ENCODE measurements around the gene LRIG1.

LRIG1 gene

DNA sequence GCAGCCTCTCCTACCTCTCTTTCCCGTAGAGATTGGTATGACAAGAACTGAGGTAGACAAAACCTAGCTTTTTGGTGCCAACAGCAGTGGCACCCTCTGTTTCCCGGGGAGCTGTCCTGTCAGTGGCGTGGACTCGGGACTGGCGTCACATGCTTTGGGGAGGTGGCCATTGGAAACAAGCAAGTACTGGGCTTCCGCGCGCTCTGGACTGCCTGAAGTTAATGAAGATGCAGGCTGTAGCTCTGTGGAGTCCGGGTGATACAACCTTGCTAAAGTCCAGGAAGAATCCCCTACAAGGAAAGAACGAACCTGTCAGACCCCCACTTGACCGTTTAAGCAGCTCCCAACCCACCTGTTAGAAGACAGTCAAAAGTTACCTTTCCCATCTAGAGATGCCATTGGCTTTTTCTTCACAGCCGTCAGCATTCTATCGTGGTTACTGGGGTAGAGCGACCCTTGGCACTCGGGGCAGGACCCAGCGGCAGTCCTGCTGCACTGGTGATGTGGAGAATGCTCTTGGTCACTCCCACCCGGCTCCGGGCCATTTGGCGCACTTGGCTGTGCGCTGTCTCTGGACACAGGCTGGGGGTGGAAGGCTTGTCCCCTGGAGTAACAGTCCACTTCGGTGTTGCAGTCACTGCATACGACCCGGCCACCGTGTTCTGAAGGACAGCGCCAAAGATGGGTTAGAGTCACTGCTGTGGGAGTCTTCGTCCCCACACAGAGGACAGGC, 120.5 kb downstream of the LRIG1 start:
- no peak for FAIRE-seq

DNA sequence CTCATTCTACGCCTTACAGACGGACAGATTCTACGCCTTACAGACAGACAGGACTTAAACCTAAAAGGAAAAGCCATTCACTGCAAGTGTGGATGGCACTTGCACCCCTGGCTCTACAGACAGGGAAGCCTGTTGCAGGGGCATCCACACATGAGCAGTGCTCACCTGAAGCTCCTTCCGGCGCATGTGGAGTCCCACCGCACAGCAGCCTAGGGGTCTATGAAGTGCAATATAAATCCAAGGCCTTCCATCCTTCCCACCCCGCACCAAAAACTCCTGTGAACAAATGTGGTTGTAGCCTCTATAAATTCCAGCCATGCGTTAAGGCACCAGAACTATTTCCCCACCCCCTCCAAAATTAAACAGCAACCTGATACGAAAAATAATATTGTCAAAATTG, 121.3 kb downstream of the LRIG1 start:
- FAIRE-seq, result no peak

DNA sequence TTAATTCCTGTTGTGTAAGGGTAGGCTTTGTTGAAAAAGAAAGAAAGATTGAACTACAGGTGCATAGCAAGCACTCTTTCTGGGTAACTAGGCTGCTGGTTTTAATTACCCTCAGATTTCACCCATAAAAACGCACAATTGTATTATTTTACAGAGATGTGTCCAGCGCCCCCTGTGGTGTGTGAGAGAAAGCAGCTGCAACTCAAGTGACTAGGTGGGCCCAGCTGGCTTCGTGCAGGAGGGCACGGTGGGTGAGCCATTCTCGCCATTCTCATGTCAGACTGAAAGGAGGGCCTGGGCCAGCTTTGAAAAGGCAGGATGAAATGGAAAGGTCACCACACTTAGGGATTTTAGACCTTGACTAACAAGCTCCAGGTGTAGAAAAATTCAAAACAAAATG, 122.6 kb downstream of the LRIG1 start:
- no peak for FAIRE-seq

DNA sequence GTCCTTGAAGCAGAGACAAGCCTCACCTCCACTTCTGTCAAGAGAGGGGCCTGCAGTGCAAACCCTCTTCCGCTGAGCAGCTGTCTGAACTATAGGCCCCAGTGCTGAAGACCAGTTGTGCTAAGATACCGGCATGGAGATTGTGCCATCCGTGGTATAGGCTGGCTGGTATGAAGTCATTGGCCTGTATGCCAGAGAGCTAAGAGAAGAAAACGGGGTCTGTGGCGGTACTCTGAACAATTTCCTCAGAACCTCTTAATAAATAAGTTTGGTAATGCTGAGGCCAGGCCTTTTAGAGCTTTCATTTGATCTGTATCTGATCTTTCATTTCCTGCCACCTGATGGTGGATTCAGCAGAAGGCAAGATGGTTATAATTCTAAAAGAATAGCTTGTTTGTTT, 123.0 kb downstream of the LRIG1 start:
- no peak for FAIRE-seq

DNA sequence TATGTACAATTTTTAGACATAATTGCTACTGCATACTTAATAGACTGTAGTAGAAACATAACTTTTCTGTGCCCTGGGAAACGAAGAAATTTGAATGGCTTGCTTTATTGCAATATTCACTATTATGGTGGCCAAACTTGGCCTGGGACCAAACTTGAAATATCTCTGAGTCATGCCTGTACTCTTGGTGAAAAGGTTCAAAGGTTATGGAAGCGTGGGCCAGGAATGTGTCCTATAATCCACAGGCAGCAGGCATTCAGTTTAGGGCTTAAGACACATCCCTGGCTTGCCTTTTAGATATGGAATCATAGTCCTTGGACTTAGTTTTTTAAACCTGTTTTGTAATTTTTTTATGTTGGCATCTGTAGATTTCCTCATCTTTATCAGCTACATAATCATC, 124.3 kb downstream of the LRIG1 start:
- FAIRE-seq, result no peak

DNA sequence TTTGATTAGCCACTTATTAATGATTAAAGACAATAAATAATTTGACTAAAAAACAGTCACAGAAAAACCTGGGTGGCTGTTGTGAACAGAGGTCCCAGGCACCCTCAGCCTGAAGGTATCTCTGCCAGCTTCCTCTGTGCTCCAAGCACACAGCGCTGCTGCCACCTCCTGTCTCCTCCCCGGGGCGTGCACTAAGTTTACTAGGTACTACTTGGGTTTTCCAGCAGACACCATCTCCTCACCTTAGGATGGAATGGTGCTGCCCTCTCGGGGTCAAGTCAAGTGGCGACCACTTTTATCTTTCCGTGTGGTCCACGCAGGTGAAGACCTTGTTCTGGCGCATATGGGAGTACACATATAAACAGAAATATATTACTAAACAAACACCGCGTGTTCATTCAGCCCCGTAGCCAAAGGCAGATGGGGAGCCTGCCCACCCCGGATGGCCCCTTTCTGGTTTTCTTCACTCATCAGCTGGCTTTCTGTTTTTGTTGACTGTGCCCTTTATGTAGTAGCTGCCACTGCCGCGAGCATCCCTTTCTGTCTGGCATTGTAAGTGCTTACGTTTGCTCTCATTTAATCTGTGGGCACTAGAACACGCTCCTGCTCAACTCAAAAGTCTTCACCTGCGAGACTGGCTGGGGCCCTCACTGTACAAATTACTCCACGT, 128.0 kb downstream of the LRIG1 start:
- no peak for FAIRE-seq

DNA sequence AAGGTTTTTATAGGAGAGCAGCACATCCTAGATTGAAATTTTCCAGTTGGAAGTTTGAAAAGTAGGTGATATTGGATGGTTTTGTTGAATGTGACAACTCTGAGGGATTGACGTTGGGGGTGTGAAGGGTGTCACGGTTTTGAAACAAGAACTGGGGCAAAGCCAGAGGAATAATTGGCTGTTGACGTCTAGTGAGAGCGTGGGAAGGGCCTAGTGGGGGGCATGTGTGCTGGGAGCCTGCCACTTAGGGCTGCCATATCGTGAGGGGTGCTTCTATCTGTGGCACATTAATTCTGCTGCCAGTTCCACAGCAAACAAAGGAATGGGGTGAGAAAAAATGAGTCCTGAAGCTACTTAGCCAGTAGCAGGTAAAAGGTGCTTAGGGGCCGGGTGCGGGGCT, 129.4 kb downstream of the LRIG1 start:
- no peak for FAIRE-seq

DNA sequence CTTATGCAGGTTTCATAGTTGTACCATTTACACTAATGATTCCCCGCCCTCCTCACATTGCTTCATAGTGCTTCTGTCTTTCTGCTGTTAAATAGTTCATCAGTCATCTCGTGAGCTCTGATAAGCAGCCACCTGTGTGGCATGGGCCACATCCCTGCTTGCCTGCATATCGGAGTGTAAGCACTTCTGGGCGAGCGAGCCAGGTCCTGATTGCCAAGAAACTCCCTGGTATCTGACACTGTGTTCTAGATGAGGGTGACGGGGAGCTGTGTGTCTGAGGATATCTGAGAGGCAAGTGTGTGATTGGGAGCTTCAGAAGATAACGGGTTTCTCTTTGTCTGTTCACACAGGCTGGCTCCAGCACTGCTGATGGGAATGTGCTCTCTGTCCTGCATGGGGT, 130.6 kb downstream of the LRIG1 start:
- no peak for FAIRE-seq

DNA sequence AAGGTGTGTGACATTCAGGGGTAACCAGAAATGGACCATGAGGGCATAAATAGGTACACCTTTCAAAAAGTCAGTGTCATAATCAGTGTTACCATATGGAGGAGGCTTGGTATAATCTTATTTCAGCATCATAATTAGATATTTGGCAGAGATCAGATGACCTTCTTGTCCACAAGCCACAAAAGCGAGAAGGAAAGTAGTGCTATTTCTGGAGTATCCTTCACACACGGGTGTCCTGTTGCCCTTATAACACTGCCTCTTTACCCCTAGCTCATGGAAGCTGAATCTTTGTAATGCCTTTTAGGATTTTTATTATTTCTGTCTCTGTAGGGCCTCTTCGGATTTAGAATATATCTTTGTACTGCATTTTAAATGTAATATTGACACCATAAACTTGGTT, 132.8 kb downstream of the LRIG1 start:
- no peak for FAIRE-seq

DNA sequence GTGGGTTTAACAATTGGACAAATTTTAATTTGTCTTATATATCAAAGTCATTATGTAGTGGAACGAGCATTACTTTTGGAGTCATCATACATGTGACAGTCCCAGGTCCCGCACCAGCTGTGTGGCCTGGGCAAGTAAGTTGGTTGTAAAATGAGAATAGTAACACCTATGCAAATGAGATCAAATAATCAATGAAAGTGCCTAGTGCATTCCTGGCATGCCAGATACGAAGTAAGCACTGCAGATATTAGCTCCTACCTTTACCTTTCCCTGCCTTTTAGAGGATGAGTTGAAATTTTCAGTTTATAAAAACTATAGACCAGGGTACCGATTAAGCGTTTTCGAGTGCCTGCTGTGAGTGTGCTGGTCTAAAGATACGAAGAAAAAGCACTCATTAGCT, 134.1 kb downstream of the LRIG1 start:
- FAIRE-seq, result no peak

DNA sequence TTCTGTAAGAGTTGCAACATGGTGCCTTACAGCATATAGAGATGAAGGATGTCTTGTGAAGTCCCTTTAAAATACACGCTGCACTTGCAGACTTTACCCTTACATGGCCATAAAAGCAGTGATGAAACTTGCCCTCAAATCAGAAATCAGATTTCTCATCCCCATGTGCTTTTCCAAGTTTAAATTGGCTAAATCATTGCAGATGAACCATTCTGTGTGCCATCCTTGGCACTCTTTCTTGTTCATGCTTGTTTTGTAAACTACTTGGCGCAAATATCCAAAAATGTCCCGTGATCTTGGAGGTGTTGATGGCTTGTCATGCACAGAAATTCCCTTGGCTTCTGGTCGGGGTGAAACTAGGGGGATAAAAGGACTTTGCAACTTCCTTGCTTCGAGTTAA, 135.7 kb downstream of the LRIG1 start:
- no peak for FAIRE-seq

DNA sequence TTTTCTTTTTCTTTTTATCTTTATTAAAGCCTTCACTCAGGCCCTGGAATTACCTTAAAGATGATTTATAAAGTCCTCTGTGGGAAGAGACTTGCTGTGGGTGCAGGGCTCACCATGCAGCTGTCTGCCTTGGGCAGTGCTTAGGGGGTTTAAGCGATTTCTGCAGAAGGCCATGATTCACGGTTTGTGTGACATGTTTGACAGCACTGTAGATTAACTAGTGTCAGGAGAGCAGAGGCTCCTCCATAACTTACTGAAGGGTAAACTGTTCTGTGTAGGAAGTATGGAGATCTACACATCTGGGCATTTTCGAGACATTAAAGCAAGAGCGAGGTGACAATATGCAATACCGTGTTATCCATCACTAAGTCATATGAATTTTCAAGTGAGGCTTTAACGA, 137.7 kb downstream of the LRIG1 start:
- FAIRE-seq, result no peak

DNA sequence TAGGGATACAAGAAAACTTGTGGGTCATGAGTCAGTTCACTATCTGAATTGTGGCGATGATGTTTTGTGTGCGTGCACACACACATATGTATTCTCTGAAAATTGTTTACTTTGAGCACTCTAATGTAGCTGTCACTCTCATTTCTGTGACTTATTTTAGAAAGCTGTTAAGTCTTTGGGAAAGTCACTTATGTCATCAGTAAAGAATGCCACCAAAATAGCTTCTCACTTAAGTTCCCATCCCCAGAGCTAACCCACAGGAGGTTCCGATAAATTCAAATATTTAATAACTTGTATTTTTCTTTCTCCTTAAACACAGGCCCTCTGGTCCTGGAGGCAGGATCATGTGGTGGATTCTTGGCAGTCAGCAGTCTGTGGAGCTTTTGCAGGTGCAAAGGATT, 138.3 kb downstream of the LRIG1 start:
- FAIRE-seq, result no peak

DNA sequence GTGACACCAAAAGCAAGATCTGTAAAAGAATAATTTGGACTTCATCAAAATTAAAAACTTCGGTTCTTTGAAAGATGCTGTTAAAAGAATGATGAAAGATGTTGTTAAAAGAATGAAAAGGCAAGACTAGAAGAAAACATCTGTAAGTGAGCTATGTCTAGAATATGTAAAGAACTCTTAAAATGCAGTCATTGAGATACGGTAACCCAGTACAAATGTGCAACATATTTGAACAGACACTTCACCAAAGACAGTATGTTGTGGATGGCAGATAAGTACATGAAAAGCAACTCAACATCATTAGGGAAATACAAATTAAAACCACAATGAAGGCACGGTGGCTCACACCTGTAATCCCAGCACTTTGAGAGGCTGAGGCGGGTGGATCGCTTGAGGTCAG, 139.5 kb downstream of the LRIG1 start:
- no peak for FAIRE-seq

DNA sequence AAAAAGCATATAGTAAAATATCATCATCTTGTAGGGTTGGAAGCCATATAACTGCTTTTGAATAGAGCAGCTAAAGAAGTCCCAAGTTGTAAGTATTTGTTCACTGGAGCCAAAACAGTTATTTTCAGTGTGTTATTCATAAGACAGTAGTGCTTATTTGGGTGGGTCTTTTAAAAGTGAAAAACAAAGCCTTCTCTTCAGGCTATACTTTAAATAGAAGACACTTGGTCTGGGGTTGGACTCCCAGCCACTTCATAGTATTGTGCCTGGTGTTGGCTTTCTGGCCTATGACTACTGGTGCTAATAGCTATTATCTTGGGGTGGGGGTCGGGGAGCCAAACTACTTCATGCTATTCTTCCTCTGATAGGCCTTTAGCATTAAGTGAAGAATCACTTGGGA, 144.8 kb downstream of the LRIG1 start:
- FAIRE-seq, result no peak

DNA sequence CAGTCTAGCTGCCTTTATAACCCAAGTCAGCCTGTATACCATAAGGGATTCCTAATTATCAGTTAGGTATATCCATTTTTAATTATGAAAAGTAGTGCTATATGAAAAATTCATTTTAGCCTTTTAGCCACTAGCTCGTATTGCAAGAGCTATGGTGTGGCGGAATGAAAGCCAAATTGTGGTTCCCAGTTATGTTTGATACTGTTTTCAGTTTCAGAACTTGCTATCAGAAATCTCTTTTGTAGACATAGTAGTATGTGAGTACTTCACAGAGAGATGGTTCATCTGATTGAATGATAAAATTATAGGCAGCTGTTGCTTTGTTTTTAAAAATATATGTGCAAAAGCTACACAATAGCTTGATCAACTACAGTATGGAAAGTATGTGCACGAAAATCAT, 145.4 kb downstream of the LRIG1 start:
- no peak for FAIRE-seq

DNA sequence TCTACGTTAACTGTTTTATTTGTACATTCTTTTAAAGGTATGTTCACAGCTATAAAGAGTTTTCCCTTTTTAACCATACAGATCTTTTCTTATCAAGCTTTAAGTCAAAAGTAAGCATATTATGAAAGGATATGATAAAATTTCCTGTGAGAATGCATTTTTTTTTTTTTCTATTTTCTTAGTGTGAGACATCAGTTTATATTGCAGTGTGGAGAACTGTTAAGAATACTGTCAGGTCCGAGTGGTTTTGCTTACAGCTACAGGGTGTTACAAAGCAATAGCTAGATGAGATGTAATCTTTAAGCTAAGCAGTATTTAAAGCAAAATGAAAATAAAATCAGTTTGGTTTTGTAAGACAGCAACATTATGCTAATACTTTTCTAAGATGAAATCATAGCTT, 146.8 kb downstream of the LRIG1 start:
- FAIRE-seq, result no peak

DNA sequence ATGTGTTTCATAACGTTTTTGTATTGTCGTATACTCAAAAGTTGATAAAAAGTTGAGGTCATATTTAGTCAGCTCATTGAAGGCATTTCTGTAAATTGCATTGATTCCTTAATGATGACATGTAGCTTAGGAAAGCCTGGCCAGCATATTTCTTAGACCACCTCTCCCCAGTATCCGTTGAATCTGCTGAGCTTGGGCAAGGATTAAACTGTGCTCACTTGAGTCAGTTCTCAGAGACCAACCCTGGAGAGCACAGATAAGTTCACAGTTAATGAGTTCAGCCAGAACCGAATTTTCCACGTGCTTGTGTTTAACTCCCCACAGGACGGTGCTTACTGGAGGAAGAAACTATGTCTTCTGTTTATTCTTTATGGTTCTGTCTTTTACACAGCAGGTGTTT, 147.3 kb downstream of the LRIG1 start:
- FAIRE-seq, result no peak

DNA sequence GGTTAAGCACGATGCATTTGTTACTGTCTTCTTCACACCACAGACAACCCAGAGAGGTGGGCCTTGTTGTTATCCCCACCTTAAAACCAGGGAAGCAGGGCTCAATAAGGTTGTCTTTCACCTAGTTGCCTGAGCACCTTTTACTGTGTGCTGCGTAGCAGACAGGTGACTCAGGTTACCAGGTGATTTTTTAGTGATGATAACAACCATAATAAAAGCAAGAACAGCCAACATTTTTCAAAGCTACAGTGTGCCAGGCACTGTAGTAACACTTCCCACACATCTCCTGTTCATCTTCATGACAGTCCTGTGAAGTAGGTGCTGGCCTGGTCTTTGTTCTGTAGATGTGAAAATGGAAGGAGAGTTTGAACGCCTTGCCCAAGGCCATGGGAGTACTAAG, 147.8 kb downstream of the LRIG1 start:
- no peak for FAIRE-seq

DNA sequence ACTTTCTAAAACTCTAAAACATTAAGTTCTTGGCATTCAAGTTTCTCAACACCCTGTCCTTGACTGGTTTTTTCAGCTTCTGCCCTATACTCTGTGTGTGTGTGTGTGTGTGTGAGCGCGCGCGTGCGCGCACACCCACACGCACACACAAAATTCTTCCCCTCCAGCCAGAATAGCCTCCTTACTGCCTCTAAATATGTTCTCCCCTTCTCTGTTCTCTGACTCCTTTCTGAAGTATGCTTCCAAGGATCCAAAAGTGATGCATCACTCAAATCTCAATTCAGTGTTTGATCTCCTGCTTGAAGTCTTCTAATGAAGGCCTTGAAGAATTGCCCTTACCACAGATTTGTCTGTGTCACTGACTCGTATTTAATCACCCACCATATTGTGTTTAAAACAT, 150.2 kb downstream of the LRIG1 start:
- no peak for FAIRE-seq

DNA sequence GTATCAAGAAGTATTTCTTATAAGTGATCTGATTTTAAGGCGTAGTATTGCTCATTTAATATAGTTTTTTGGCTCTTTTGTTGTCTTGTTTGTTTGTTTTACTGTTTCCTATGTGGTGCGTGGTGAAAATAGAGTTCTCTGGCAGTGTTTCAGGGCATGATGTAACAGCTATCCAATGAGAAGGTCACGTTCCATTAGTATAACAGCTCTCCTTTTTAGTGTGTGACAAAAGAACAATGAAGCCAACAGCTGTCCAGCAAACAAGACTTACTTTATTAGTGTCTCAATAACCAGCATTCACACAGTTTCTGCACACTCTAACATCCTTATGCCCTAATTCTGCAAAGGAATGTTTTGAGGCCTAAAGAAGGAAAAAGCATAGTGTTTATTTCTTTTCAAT, 152.1 kb downstream of the LRIG1 start:
- FAIRE-seq, result no peak

DNA sequence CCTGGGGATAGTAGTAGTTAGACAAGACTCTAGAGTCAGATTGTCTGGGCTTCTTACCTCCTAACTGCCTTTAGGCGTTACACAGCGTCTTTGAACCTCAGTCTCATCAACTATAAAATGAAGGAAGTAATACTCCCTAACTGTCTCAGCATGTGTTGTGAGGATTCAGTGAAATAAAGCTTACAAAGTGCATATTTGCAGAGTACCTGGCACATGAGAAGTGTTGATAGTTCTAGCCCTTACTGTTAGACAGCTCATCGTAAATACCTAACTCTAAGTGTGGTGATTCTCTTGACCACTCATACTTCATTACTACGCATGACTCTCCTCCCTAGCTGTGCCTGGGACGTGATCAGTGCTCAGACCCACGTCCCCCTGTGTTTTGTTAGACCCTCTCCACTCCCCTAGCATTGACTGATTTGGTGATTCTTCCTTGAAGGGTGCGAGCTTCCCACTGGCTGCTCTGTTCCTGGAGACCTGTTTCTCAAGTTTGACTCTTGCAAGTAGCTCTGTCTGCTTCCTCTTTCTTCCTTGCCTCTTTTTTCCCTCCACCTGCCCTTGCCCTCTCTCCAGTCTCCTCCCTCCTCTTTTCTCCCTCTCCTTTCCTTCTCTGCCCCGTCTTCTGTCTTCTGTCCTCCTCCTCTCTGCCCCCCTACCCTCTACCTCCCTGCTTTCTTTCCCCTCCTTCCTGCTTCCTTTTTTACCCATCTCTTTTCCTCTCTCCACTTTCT, 155.8 kb downstream of the LRIG1 start:
- no peak for FAIRE-seq

DNA sequence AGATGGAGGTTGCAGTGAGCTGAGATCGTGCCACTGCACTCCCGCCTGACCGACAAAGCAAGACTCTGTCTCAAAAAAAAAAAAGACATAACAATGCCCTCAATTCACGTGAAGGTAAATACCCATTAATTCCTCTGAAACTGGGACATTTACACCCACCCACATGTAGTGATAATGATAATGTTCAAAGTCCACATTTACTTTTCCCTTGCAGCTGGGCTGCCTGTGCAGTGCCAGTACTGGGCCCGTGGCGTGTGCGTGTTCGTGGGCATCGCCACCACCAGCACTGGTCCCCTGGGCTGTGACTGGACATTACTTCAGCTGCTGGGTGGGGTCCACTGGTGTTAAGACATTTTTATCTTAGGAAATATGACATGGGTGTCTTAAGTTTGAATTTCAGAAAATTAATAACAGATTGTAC, 156.4 kb downstream of the LRIG1 start:
- no peak for FAIRE-seq

DNA sequence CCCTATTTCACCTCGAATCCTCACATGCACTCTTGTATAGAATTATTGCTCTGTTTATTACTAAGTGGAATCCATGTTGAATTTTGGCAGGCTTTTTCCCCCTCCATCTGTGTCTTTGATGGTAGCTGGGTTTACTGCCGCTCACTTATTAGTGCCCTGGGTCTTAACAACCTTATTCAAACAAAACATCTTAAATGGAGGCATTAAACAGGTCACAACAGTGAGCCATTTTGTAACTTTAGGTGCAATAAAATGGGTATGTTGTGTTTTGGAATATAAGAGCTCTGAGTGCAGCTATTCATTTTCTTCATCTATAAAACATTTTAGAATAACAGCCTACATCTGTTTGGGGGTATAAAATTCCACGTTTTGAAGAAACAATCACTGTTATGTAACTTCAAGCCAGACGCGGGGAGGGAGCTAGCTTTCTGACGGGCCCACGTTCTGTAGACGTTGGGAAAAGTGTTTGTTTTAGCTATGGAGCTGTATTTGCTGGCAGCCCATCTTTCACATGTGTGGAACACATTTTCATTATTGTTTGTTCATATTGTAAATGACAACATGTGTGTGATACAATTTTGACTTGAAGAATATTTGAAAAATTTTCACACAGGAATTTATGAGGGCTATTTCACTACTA, 158.0 kb downstream of the LRIG1 start:
- FAIRE-seq, result no peak

Data from TTC549 (cell line).